Endothelial cell of umbilical vein (primary cell): ENCODE results near the gene SOHLH1. TPM values are rescaled to one million over a fixed set of nuclear protein-coding genes. Genes with fewer than 3 reads are reported as not detected.

Source experiments
- BruUV-seq: library from RNA; stranded (reverse); fragments of 400-500 nt; replicated peaks from 2 replicates; lab custom pipeline; 2021; lab: Mats Ljungman, UMichigan
- CTCF ChIA-PET: fragments of 300-600, 350-600 bp; sonication (Branson Sonifier 250); formaldehyde crosslinking; loops from one replicate; lab custom pipeline; 2021; ENCODE audit warnings: antibody characterized with exemption, inconsistent platforms; lab: Charles Lee
- POLR2A ChIA-PET: fragments of 300-600, 350-600 bp; sonication (Branson Sonifier 250); formaldehyde crosslinking; loops from one replicate; lab custom pipeline; 2021; ENCODE audit warnings: antibody characterized with exemption, inconsistent platforms; lab: Charles Lee
- DNase-seq: peaks from one replicate; pipeline ENCODE4 v3.0.0-alpha.2; 2011; ENCODE audit warnings: low read depth, low spot score
- FAIRE-seq: peaks from 2 replicates; lab custom pipeline; 2011; peaks lifted over from hg19 to GRCh38; lab: Jason Lieb, UNC
- H2AFZ ChIP-seq: 2 replicates; pipeline ENCODE4 v1.6.0; 2012; ENCODE audit warnings: low read depth, low read length, control low read depth, inconsistent platforms
- H3K27ac ChIP-seq: 2 replicates; pipeline ENCODE4 v1.5.1; 2011; ENCODE audit warnings: low read depth, mild to moderate bottlenecking, control low read depth, low read length, moderate library complexity; ENCODE audit not compliant: insufficient read depth
- H3K27me3 ChIP-seq, 2 experiments: 2 replicates each; pipeline versions ENCODE4 v1.6.0 to v1.6.1; 2011; ENCODE audit warnings: low read length in 2 of 2, mixed read lengths in 1 of 2; ENCODE audit not compliant: control insufficient read depth in 2 of 2, insufficient read depth in 2 of 2
- H3K36me3 ChIP-seq, 2 experiments: 2 replicates in 1 of 2; 3 replicates in 1 of 2; pipeline ENCODE4 v1.5.1; 2011; ENCODE audit warnings: low read length in 2 of 2, mild to moderate bottlenecking in 1 of 2, moderate library complexity in 1 of 2; ENCODE audit not compliant: control insufficient read depth in 2 of 2, insufficient read depth in 2 of 2; ENCODE audit errors: extremely low read depth in 1 of 2
- H3K4me1 ChIP-seq: 3 replicates; pipeline ENCODE4 v1.5.1; 2011; ENCODE audit warnings: mild to moderate bottlenecking, low read length; ENCODE audit not compliant: control insufficient read depth, insufficient read depth; ENCODE audit errors: extremely low read depth
- H3K4me2 ChIP-seq: 2 replicates; pipeline ENCODE4 v1.6.1; 2011; ENCODE audit warnings: low read length, control low read depth, mixed read lengths; ENCODE audit not compliant: insufficient read depth
- H3K4me3 ChIP-seq, 3 experiments: fragments of 200-600 bp in 1 of 3; sonication (generic), shearing (Covaris generic) in 1 of 3; replicated peaks in 1 of 3; 2 replicates each; pipeline ENCODE4 v1.5.1; 2011 to 2016; ENCODE audit warnings: control low read depth in 3 of 3, low read length in 3 of 3, mild to moderate bottlenecking in 2 of 3, inconsistent platforms in 1 of 3, low read depth in 1 of 3, moderate library complexity in 1 of 3; ENCODE audit not compliant: insufficient read depth in 1 of 3
- H3K79me2 ChIP-seq: 2 replicates; pipeline ENCODE4 v1.6.0; 2012; ENCODE audit warnings: low read length, inconsistent platforms; ENCODE audit not compliant: control insufficient read depth, insufficient read depth
- H3K9ac ChIP-seq: replicated peaks from 2 replicates; pipeline ENCODE3; 2011; ENCODE audit warnings: low read length, control low read depth; ENCODE audit not compliant: insufficient read depth; ENCODE audit errors: extremely low read depth
- H3K9me1 ChIP-seq: replicated peaks from 3 replicates; pipeline ENCODE4 v1.6.0; 2011; ENCODE audit warnings: mild to moderate bottlenecking, low read length; ENCODE audit not compliant: control insufficient read depth, insufficient read depth; ENCODE audit errors: extremely low read depth
- H3K9me3 ChIP-seq: replicated peaks from 2 replicates; pipeline ENCODE4 v1.5.1; 2012; ENCODE audit warnings: low read length, inconsistent platforms; ENCODE audit not compliant: control insufficient read depth, insufficient read depth
- H4K20me1 ChIP-seq: replicated peaks from 2 replicates; pipeline ENCODE3; 2011; ENCODE audit warnings: mild to moderate bottlenecking, low read length; ENCODE audit not compliant: control insufficient read depth, insufficient read depth; ENCODE audit errors: extremely low read depth
- EZH2 ChIP-seq: IDR thresholded peaks from 2 replicates; pipeline ENCODE4 v1.6.1; 2012; ENCODE audit warnings: borderline replicate concordance, low read depth, mild to moderate bottlenecking, moderate library complexity, low read length, inconsistent platforms; ENCODE audit not compliant: severe bottlenecking
- FOS ChIP-seq: IDR thresholded peaks from 2 replicates; pipeline ENCODE4 v1.6.1; 2011; ENCODE audit warnings: mild to moderate bottlenecking, low read length, moderate library complexity, borderline replicate concordance; ENCODE audit not compliant: insufficient read depth
- GATA2 ChIP-seq: IDR thresholded peaks from 2 replicates; pipeline ENCODE4 v1.7.0; 2011; ENCODE audit warnings: low read depth, mild to moderate bottlenecking, moderate library complexity, mixed read lengths, low read length; ENCODE audit not compliant: insufficient read length, insufficient read depth
- JUN ChIP-seq: IDR thresholded peaks from 2 replicates; pipeline ENCODE4 v1.6.1; 2011; ENCODE audit warnings: borderline replicate concordance, low read depth; ENCODE audit not compliant: insufficient read length, insufficient read depth
- MYC ChIP-seq: IDR thresholded peaks from one replicate; pipeline ENCODE4 v1.6.1; 2011; ENCODE audit warnings: mild to moderate bottlenecking, low read depth, low read length
- POLR2A ChIP-seq: IDR thresholded peaks from 2 replicates; pipeline ENCODE4 v1.6.1; 2012; ENCODE audit warnings: low read depth, mild to moderate bottlenecking, control low read depth, low read length
- POLR2AphosphoS5 ChIP-seq: IDR thresholded peaks from 2 replicates; pipeline ENCODE4 v1.6.1; 2012; ENCODE audit warnings: low read depth, mild to moderate bottlenecking, control low read depth, low read length, moderate library complexity; ENCODE audit not compliant: insufficient read depth
- dilution Hi-C: fragments of 300-500 bp; cut with MboI; formaldehyde crosslinking; loops from one replicate; pipeline ENCODE4 v1.15.0; 2019; ENCODE audit warnings: low sequenced_read_pairs; ENCODE audit not compliant: extremely low pct_ligation_motif_present
- intact Hi-C: fragments of 100-400 bp; cut with micrococcal nuclease; formaldehyde crosslinking; loops from one replicate; pipeline ENCODE4 v1.10.0; 2022
- polyA plus RNA-seq, 4 experiments: library from polyadenylated mRNA; depleted of rRNA in 3 of 4; stranded (reverse) in 3 of 4; unstranded in 1 of 4; fragments of >200 nt; gene quantifications; 2 replicates each; pipeline versions ENCODE4 v1.2.1 to v1.2.3, GENCODE V29; 2011 to 2012; ENCODE audit warnings: missing spikeins in 1 of 4
- total RNA-seq: library from RNA; stranded (reverse); gene quantifications from 2 replicates; pipeline ENCODE4 v1.2.3, GENCODE V29; 2021
- TF ChIP-seq, protein P1 (sequence below), 2 donors: IDR thresholded peaks; 1 replicate in 1 of 2; 2 replicates in 1 of 2; pipeline ENCODE4 v1.5.1; 2011; ENCODE audit warnings: low read length in 2 of 2, mild to moderate bottlenecking in 2 of 2, moderate library complexity in 2 of 2, control low read depth in 1 of 2, inconsistent platforms in 1 of 2, low read depth in 1 of 2; ENCODE audit not compliant: insufficient read depth in 1 of 2; ENCODE audit errors: extremely low read depth in 1 of 2
- TF ChIP-seq, protein P2 (sequence below): IDR thresholded peaks from 2 replicates; pipeline ENCODE4 v1.6.1; 2011; ENCODE audit not compliant: insufficient read depth, insufficient read length

The SOHLH1 gene
- total and polyA plus RNA-seq, 2 donors (not counting 3 experiments of a cell fraction or from before 2014, with no cell fraction given) = not detected

DNA sequence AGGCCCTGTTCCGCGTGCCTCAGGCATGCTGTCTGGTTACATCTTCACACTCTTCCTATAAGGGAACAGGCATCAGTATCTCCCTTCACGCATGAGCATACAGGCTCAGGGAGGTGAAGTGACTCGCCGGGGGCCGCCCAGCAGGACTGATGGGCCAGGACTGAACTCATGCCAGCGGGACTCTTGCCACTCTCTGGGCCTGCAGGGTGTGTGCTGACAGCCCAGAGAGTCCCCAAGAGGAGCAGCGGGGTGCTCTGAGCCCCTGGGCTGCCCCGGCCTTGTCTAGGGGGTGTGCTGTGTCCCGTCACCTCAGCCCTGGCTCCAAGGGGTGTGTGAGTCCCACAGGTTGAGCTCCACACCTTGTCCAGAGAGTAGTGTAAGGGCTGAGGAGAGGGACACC is 12.6 kb upstream of the SOHLH1 start:
- Histone ChIP-seq H3K4me2 (no peak overlapping the region), H3K4me3 (no peak overlapping the region), H3K27ac (no peak overlapping the region), H3K79me2 (no peaks in the 10 kb centered on the region), H3K9me1 (no peaks in the 10 kb centered on the region), H4K20me1 (no peaks in the 10 kb centered on the region), H3K9me3 (no peaks in the 10 kb centered on the region), H3K4me1 (no peaks in the 10 kb centered on the region), H2AFZ (no peak overlapping the region), H3K36me3 (no peaks in the 10 kb centered on the region), H3K9ac (no peak overlapping the region), H3K27me3 (peaks cover 15 to 28% of the 10 kb centered on the region in 2 experiments)
- BruUV-seq = no TSS peak
- intact Hi-C loops = no loop called here
- FAIRE-seq (no peak), DNase-seq (no peak)
- POLR2A ChIA-PET = no interaction called here
- no peak for TF ChIP-seq POLR2AphosphoS5
- no peak for TF ChIP-seq FOS
- no peak for TF ChIP-seq EZH2
- no peak for TF ChIP-seq MYC
- TF ChIP-seq, protein P1, sequence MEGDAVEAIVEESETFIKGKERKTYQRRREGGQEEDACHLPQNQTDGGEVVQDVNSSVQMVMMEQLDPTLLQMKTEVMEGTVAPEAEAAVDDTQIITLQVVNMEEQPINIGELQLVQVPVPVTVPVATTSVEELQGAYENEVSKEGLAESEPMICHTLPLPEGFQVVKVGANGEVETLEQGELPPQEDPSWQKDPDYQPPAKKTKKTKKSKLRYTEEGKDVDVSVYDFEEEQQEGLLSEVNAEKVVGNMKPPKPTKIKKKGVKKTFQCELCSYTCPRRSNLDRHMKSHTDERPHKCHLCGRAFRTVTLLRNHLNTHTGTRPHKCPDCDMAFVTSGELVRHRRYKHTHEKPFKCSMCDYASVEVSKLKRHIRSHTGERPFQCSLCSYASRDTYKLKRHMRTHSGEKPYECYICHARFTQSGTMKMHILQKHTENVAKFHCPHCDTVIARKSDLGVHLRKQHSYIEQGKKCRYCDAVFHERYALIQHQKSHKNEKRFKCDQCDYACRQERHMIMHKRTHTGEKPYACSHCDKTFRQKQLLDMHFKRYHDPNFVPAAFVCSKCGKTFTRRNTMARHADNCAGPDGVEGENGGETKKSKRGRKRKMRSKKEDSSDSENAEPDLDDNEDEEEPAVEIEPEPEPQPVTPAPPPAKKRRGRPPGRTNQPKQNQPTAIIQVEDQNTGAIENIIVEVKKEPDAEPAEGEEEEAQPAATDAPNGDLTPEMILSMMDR (IDR thresholded peaks at IDR 0.05; ENCODE audit: extremely low read depth in 1 of 2, insufficient read depth in 1 of 2, low read depth in 1 of 2, low read length in 2 of 2) = no peak
- TF ChIP-seq POLR2A = no peak
- TF ChIP-seq, protein P2, sequence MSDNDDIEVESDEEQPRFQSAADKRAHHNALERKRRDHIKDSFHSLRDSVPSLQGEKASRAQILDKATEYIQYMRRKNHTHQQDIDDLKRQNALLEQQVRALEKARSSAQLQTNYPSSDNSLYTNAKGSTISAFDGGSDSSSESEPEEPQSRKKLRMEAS = no peak
- no peak for TF ChIP-seq GATA2
- TF ChIP-seq JUN = no peak
- dilution Hi-C loops = no loop called here
- CTCF ChIA-PET = no interaction called here
